Measurements from ENCODE around the gene CCDC86. TPM values are rescaled to one million over a fixed set of nuclear protein-coding genes. Genes with fewer than 3 reads are reported as not detected.

Gene CCDC86
- total RNA-seq, 1 donor from 2014 or later = 88.2 TPM

- no peak for DNase-seq (ENCODE audit: low spot score)
- Mint-ChIP-seq H3K4me3 (no peak overlapping the region), H3K36me3 (ENCODE audit: low read depth) (no peaks in the 10 kb centered on the region), H3K4me1 (ENCODE audit: low read depth) (peaks cover 28% of the 10 kb centered on the region), H3K27me3 (ENCODE audit: insufficient read depth) (peaks cover 1% of the 10 kb centered on the region), H3K27ac (no peak overlapping the region), H3K9me3 (no peaks in the 10 kb centered on the region)
- intact Hi-C loops (cut with micrococcal nuclease) = no loop called here
These were observed 4.9 kb upstream of the CCDC86 start for GRCh38 chr11:60836866-60837515.

DNA sequence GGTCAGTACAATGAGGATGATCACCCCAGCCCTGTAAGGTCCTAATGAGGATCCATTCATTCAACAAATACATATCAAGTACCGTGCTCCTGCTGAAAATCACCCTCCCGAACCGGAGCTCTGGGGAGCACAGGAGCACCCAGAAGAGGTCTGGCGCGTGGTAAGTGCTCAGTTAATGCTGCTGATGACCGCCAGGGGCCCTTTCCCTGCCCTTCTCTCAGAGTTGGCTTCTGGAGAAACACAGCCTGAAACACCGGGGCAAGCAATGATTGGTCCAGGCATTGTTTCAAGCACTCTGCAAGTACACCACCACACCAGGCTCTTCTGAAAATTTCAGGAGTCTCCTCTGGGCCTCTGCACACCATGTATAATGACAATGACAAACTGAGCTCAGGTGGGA lies 3.8 kb upstream of the CCDC86 start:
- H3K4me1 Mint-ChIP-seq (ENCODE audit: low read depth) = peaks cover 34% of the 10 kb centered on the region
- intact Hi-C loops (cut with micrococcal nuclease) = no loop called here
- peaks cover 1% of the 10 kb centered on the region for H3K27me3 Mint-ChIP-seq (ENCODE audit: insufficient read depth)
- H3K4me3 Mint-ChIP-seq = no peak overlapping the region
- H3K9me3 Mint-ChIP-seq = no peaks in the 10 kb centered on the region
- DNase-seq (ENCODE audit: low spot score) = no peak
- H3K27ac Mint-ChIP-seq = no peak overlapping the region
- no peaks in the 10 kb centered on the region for H3K36me3 Mint-ChIP-seq (ENCODE audit: low read depth)

DNA sequence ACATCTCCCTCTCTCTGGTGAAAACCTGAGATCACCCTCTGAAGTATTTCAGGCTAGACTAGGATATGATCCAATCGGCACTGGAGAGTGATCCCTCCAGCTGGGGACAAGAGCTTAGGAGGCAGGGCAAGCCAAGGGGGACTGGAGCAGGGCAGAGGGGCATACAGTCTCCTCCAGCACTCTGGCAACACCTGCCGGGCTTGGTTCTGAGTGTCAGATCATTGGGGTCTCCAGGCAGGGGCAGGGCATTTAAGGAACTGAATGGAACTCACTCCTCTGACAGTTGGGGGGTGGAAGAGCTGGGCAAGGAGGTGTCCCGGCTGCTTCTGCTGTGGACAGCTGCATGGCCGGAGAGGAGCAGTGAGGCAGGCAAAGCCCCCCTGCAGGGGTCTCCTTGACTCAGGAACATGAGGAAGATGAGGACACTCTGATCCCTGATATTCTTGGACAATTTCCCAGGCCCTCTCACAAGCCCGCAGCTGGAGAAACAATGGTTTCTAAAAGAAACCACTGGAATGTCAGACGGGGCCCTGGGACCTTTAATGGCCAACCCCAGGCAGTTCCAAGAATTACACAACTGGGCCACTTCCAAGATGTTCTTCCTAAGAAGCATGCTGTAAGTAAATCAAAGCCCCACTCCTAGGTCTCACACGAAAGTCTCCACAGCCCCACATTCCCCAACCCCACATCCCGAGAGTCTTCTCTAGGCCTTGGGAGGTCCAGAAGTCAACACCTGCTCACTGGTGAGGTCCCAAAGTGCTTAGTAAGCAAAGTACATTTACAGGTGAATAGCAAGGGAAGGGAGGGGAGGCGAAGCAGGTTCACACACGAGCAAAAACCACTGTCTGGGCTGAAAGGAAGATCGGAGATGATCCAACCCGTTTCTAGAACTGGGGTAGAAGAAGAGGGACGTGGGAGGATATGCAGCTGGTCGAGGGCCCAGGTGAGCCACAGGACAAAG lies 1.2 kb upstream of the CCDC86 start:
- DNase-seq (ENCODE audit: low spot score) = no peak
- Mint-ChIP-seq H3K27ac (peak overlapping the region; percentile 76), H3K27me3 (ENCODE audit: insufficient read depth) (peaks cover 1% of the 10 kb centered on the region), H3K4me3 (peak overlapping the region; percentile 69), H3K9me3 (no peaks in the 10 kb centered on the region), H3K36me3 (ENCODE audit: low read depth) (peaks cover 12% of the 10 kb centered on the region), H3K4me1 (ENCODE audit: low read depth) (peaks cover 50% of the 10 kb centered on the region)
- intact Hi-C loops (cut with micrococcal nuclease) = loop anchor here (1.0 kb wide), 4 partner anchors 66 to 522 kb away; partner anchors contain the start of genes PRPF19, TMEM138 and VPS37C

- intact Hi-C loops (cut with micrococcal nuclease) = loop anchor here (1.0 to 2.0 kb wide), 2 partner anchors 56 to 588 kb away; partner anchors contain the start of gene SDHAF2
- Mint-ChIP-seq H3K36me3 (ENCODE audit: low read depth) (peaks cover 12% of the 10 kb centered on the region), H3K27ac (peak overlapping the region; percentile 83)
These were observed 1.0 kb downstream of the CCDC86 start for GRCh38 chr11:60842668-60843600.

DNA sequence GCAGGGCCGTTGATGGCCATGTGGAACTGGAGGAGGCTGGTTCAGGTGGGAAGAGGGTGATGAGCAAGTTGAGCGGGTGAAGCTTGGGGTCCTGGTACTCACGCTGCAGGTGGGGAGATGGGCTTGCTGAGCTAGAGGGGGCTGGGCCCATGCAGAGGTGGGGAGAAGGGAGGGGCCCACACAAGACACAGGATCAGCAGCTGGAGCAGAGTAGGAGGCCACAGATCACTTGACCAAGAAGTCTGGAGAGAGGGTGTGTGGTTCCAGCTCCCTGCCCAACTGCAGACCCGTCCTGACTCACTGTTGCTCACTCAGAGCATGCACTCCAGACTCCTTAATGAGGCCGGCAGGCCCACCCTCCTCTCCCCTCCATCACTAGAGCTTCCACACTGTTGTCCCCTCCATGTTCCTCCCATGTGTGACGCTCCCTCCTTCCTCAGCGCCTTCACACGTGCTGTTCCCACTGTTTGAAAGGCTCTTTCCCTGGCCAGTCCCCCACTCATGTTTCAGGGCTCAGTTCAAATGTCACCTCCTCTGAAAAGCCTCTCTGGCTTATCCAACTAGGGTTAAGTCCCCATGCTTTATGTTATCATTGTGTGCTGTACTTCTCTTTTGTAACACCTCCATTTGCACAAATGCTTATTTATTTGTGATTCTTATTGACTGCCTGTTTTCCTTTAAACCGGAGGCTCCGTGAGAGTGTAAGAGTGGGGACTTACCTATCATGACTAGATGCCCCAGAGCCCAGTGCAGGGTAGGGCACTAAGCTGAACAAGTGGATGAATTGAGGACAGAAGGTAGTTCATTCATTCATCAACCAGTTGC lies 2.3 kb downstream of the CCDC86 start:
- Mint-ChIP-seq H3K36me3 (ENCODE audit: low read depth) (peaks cover 16% of the 10 kb centered on the region), H3K9me3 (no peaks in the 10 kb centered on the region), H3K4me3 (peak overlapping the region; percentile 91), H3K27ac (peak overlapping the region; percentile 11), H3K4me1 (ENCODE audit: low read depth) (peaks cover 42% of the 10 kb centered on the region), H3K27me3 (ENCODE audit: insufficient read depth) (peaks cover 1% of the 10 kb centered on the region)
- no peak for DNase-seq (ENCODE audit: low spot score)
- intact Hi-C loops (cut with micrococcal nuclease) = no loop called here

More at GRCh38 chr11:60842668-60843600, 1.0 kb downstream of the CCDC86 start:
- peak overlapping the region; percentile 91 for H3K4me3 Mint-ChIP-seq
- H3K27me3 Mint-ChIP-seq (ENCODE audit: insufficient read depth) = peaks cover 1% of the 10 kb centered on the region
- peak; percentile 5 for DNase-seq (ENCODE audit: low spot score)
- no peaks in the 10 kb centered on the region for H3K9me3 Mint-ChIP-seq
- peaks cover 42% of the 10 kb centered on the region for H3K4me1 Mint-ChIP-seq (ENCODE audit: low read depth)

DNA sequence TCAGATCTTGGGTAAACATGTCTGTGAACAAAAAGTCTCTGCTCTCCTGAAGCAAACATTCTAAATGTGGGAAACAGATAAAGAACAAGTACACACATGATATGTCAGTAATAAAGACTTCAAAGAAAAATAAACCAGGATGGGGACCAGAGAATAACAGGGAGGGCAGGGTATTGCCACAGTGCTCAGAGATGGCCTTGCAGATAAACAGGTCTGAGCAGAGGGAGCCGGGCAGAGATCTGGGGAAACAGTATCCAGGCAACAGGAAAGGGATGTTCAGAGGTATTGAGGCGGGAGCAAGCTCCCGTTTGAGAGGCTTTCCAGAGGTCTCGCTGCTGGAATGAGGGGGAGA lies 2.9 kb downstream of the CCDC86 start:
- peak overlapping the region; percentile 91 for H3K4me3 Mint-ChIP-seq
- intact Hi-C loops (cut with micrococcal nuclease) = no loop called here
- H3K4me1 Mint-ChIP-seq (ENCODE audit: low read depth) = peaks cover 42% of the 10 kb centered on the region
- H3K9me3 Mint-ChIP-seq = no peaks in the 10 kb centered on the region
- peaks cover 1% of the 10 kb centered on the region for H3K27me3 Mint-ChIP-seq (ENCODE audit: insufficient read depth)
- no peak overlapping the region for H3K27ac Mint-ChIP-seq
- DNase-seq (ENCODE audit: low spot score) = no peak
- H3K36me3 Mint-ChIP-seq (ENCODE audit: low read depth) = peaks cover 16% of the 10 kb centered on the region

DNA sequence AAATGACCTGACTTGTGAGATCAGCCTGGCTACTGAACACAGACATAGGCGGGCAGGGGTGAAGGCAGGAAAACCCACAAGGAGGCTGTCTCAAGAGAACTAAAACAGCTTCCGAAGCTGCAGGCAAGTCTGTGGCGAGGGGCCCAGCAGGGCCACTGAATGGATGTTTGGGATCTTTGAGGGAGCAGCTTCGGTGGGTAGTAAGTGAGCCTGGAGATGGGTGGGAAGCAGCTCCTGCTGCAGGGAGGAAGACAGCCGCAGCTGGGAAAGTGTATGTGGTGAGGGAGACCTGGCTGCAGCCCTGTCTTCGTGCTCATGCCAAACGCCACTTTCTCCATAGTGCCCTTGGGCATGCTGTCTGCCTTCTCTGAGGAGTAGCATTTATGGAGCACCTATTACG lies 3.4 kb downstream of the CCDC86 start:
- intact Hi-C loops (cut with micrococcal nuclease) = no loop called here
- H3K27ac Mint-ChIP-seq = no peak overlapping the region
- peak overlapping the region; percentile 91 for H3K4me3 Mint-ChIP-seq
- peaks cover 42% of the 10 kb centered on the region for H3K4me1 Mint-ChIP-seq (ENCODE audit: low read depth)
- DNase-seq (ENCODE audit: low spot score) = no peak
- no peaks in the 10 kb centered on the region for H3K9me3 Mint-ChIP-seq
- peaks cover 20% of the 10 kb centered on the region for H3K36me3 Mint-ChIP-seq (ENCODE audit: low read depth)
- H3K27me3 Mint-ChIP-seq (ENCODE audit: insufficient read depth) = peaks cover 1% of the 10 kb centered on the region

- no peak overlapping the region for H3K4me3 Mint-ChIP-seq
- no peaks in the 10 kb centered on the region for H3K27me3 Mint-ChIP-seq (ENCODE audit: insufficient read depth)
- intact Hi-C loops (cut with micrococcal nuclease) = no loop called here
- no peak for DNase-seq (ENCODE audit: low spot score)
- H3K36me3 Mint-ChIP-seq (ENCODE audit: low read depth) = peaks cover 32% of the 10 kb centered on the region
- H3K4me1 Mint-ChIP-seq (ENCODE audit: low read depth) = peaks cover 31% of the 10 kb centered on the region
- H3K27ac Mint-ChIP-seq = no peak overlapping the region
- H3K9me3 Mint-ChIP-seq = no peaks in the 10 kb centered on the region
These were observed 5.4 kb downstream of the CCDC86 start for GRCh38 chr11:60847281-60847680.

- H3K36me3 Mint-ChIP-seq (ENCODE audit: low read depth) = peaks cover 32% of the 10 kb centered on the region
- intact Hi-C loops (cut with micrococcal nuclease) = no loop called here
- H3K9me3 Mint-ChIP-seq = no peaks in the 10 kb centered on the region
- peaks cover 27% of the 10 kb centered on the region for H3K4me1 Mint-ChIP-seq (ENCODE audit: low read depth)
- H3K27me3 Mint-ChIP-seq (ENCODE audit: insufficient read depth) = no peaks in the 10 kb centered on the region
- no peak for DNase-seq (ENCODE audit: low spot score)
- no peak overlapping the region for H3K4me3 Mint-ChIP-seq
- H3K27ac Mint-ChIP-seq = no peak overlapping the region
These were observed 6.0 kb downstream of the CCDC86 start for GRCh38 chr11:60847896-60848295.

GRCh38 chr11:60848714-60849151 lies 6.8 kb downstream of the CCDC86 start:
- no peak overlapping the region for H3K27ac Mint-ChIP-seq
- peaks cover 19% of the 10 kb centered on the region for H3K4me1 Mint-ChIP-seq (ENCODE audit: low read depth)
- no peaks in the 10 kb centered on the region for H3K9me3 Mint-ChIP-seq
- no peaks in the 10 kb centered on the region for H3K27me3 Mint-ChIP-seq (ENCODE audit: insufficient read depth)
- no peak overlapping the region for H3K4me3 Mint-ChIP-seq
- DNase-seq (ENCODE audit: low spot score) = no peak
- H3K36me3 Mint-ChIP-seq (ENCODE audit: low read depth) = peaks cover 31% of the 10 kb centered on the region
- intact Hi-C loops (cut with micrococcal nuclease) = no loop called here

GRCh38 chr11:60849641-60850520 lies 8.0 kb downstream of the CCDC86 start:
- DNase-seq (ENCODE audit: low spot score) = no peak
- Mint-ChIP-seq H3K27ac (no peak overlapping the region), H3K4me1 (ENCODE audit: low read depth) (peaks cover 7% of the 10 kb centered on the region), H3K36me3 (ENCODE audit: low read depth) (peaks cover 24% of the 10 kb centered on the region), H3K27me3 (ENCODE audit: insufficient read depth) (no peaks in the 10 kb centered on the region), H3K9me3 (no peaks in the 10 kb centered on the region), H3K4me3 (no peak overlapping the region)
- intact Hi-C loops (cut with micrococcal nuclease) = no loop called here
